ENCODE results near the gene ZCCHC14.

ZCCHC14 gene

DNA sequence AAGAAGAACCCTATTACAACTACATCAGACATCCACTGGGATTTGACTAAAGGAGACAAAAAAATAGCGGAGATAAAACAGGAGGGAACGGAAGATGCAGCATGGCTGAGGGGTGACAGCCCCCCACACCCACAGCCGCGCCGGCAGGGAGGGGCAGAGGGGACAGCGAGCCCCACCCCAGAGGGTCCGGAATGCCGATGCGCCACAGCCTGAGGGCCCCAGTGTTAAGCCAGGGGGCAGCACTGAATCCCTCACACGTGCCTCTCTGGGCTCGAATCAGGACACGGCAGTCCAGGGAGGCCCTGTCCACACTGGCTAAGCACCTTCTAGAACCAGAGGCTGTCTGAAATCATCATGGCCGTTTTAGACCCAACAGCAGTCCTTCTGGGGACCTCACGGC, 81.9 kb downstream of the ZCCHC14 start:
- Histone ChIP-seq H3K27me3 (no peaks in the 10 kb centered on the region), H3K4me3 (ENCODE audit: low read depth in 1 of 2, low read length in 1 of 2) (no peak overlapping the region), H3K36me3 (peaks cover 77% of the 10 kb centered on the region), H3K27ac (no peak overlapping the region), H3K4me1 (ENCODE audit: control insufficient read depth in 1 of 2, insufficient read depth in 1 of 2, low read depth in 1 of 2, low read length in 1 of 2) (peaks cover 0 to 18% of the 10 kb centered on the region in 2 experiments), H3K9me3 (no peaks in the 10 kb centered on the region)
- TF ChIP-seq, protein P1, sequence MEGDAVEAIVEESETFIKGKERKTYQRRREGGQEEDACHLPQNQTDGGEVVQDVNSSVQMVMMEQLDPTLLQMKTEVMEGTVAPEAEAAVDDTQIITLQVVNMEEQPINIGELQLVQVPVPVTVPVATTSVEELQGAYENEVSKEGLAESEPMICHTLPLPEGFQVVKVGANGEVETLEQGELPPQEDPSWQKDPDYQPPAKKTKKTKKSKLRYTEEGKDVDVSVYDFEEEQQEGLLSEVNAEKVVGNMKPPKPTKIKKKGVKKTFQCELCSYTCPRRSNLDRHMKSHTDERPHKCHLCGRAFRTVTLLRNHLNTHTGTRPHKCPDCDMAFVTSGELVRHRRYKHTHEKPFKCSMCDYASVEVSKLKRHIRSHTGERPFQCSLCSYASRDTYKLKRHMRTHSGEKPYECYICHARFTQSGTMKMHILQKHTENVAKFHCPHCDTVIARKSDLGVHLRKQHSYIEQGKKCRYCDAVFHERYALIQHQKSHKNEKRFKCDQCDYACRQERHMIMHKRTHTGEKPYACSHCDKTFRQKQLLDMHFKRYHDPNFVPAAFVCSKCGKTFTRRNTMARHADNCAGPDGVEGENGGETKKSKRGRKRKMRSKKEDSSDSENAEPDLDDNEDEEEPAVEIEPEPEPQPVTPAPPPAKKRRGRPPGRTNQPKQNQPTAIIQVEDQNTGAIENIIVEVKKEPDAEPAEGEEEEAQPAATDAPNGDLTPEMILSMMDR (IDR thresholded peaks at IDR 0.05), result no peak

DNA sequence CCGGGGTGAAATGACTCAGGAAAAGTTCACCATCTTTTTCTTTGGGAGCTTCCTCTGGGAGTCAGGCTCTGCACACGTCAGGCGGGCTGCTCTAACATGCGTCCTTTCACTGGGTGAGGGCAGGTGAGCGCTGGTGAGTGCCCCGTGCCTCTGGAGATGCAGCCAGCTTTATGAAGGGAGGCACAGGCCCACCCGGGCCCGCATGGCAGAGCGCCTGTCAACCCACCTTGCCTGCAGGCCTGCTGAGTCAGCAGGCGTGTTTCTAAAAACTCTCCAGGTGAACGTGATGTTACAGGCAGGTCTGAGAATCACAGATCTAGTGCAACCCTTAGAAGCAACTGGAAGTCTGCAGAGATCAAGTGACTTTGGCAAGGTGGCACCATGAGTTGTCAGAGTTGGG, 82.3 kb downstream of the ZCCHC14 start:
- peaks cover 77% of the 10 kb centered on the region for H3K36me3 ChIP-seq
- no peak overlapping the region for H3K4me3 ChIP-seq (ENCODE audit: low read depth in 1 of 2, low read length in 1 of 2)
- TF ChIP-seq, protein P1 (IDR thresholded peaks at IDR 0.05), result no peak
- no peaks in the 10 kb centered on the region for H3K9me3 ChIP-seq
- H3K27me3 ChIP-seq, result no peaks in the 10 kb centered on the region
- H3K27ac ChIP-seq, result no peak overlapping the region
- H3K4me1 ChIP-seq (ENCODE audit: control insufficient read depth in 1 of 2, insufficient read depth in 1 of 2, low read depth in 1 of 2, low read length in 1 of 2), result peaks cover 0 to 18% of the 10 kb centered on the region in 2 experiments

DNA sequence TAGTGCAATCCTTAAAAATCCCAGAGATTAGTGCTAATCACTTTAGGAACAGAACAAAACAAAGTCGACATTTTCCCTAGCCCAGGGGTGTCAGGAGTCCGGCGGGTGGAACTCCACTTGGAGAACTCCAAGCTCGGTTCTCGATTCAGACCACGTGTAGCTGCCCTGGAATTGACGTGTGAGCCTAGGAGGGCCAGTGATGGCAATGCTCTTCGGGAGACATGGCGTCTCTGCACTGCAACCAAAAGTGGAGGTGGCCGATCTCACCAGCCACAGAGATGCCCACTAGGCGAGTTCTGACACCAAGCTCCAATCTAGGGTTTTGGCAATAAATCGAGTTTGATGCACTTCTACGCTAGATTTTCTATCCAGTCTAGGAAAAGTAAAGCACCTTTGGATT, 83.0 kb downstream of the ZCCHC14 start:
- Histone ChIP-seq H3K4me3 (ENCODE audit: low read depth in 1 of 2, low read length in 1 of 2) (no peak overlapping the region), H3K4me1 (ENCODE audit: control insufficient read depth in 1 of 2, insufficient read depth in 1 of 2, low read depth in 1 of 2, low read length in 1 of 2) (peaks cover 0 to 18% of the 10 kb centered on the region in 2 experiments), H3K9me3 (no peaks in the 10 kb centered on the region), H3K27me3 (no peaks in the 10 kb centered on the region), H3K27ac (no peak overlapping the region), H3K36me3 (peaks cover 81% of the 10 kb centered on the region)
- TF ChIP-seq, protein P1 (IDR thresholded peaks at IDR 0.05), result no peak

DNA sequence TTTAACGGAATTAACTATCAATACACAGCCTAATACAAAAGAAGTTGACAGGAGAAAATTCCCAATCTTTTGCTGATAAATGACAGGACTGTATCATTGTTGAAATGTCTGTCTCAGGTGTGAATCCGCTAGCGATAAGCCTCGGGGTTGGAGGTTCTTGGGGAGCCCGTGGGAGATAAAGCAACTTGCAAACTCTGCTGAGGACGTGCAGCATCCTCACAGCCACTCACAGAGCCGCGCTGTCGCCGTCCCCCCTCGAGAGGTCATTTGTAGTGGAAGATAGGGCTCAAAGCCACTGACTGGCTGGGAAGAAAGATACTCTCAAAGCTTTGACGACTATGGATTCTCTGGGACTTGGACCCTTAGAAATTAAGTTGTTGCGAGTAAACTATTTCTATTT, 83.7 kb downstream of the ZCCHC14 start:
- peaks cover 81% of the 10 kb centered on the region for H3K36me3 ChIP-seq
- TF ChIP-seq, protein P1 (IDR thresholded peaks at IDR 0.05), result no peak
- H3K4me1 ChIP-seq (ENCODE audit: control insufficient read depth in 1 of 2, insufficient read depth in 1 of 2, low read depth in 1 of 2, low read length in 1 of 2), result peaks cover 0 to 18% of the 10 kb centered on the region in 2 experiments
- H3K4me3 ChIP-seq (ENCODE audit: low read depth in 1 of 2, low read length in 1 of 2), result no peak overlapping the region
- H3K27me3 ChIP-seq, result no peaks in the 10 kb centered on the region
- no peak overlapping the region for H3K27ac ChIP-seq
- no peaks in the 10 kb centered on the region for H3K9me3 ChIP-seq

DNA sequence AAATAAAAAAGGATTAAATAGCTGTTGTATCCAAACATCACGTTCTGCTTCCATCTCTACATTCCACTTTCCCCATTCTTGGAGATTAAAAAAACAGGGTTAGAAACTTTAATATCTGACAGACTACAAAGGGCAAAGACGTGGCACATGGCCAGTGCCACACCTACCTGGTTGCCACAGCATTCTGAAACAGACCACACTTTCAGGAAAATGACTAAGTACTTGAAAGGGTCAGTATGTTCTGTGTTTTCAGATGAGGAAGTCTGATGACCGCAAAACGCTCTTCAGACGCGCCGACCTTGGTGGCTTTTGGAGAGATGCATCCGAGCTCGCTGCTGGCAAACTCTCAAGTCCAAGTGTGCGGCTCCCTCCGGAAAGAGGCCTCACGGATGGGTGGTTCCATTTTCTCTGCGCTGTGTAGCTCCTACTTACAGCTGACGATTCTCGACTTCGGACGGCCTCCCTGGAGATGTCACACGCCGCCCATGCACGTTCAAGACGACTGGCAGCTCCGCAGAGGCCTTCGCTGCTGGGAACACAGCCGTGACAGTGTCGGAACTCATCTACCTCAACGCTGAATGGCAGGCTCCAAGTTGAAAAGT, 85.2 kb downstream of the ZCCHC14 start:
- peak overlapping the region in 1 of 2 experiments; percentile 16 for H3K4me3 ChIP-seq (ENCODE audit: low read depth in 1 of 2, low read length in 1 of 2)
- peaks cover 81% of the 10 kb centered on the region for H3K36me3 ChIP-seq

More for the DNA sequence above, 85.2 kb downstream of the ZCCHC14 start:
- no peaks in the 10 kb centered on the region for H3K9me3 ChIP-seq
- H3K27ac ChIP-seq, result peak overlapping the region; percentile 70
- TF ChIP-seq, protein P1 (IDR thresholded peaks at IDR 0.05), result no peak
- peaks cover 0 to 18% of the 10 kb centered on the region in 2 experiments for H3K4me1 ChIP-seq (ENCODE audit: control insufficient read depth in 1 of 2, insufficient read depth in 1 of 2, low read depth in 1 of 2, low read length in 1 of 2)
- H3K27me3 ChIP-seq, result no peaks in the 10 kb centered on the region

Measured in neutrophil (primary cell).